ENCODE measurements around the gene ABL2.
A peak's percentile ranks its signal among the peaks of the same experiment; 100 is the strongest.

- TF ChIP-seq CTCF (IDR thresholded peaks at IDR 0.05) = peak in 1 of 3 experiments; percentile 20
- TF ChIP-seq POLR2A (IDR thresholded peaks at IDR 0.05; ENCODE audit: low read depth) = no peak
Measured at GRCh38 chr1:179105393-179105792, 124.1 kb downstream of the ABL2 start.
